ENCODE data around the gene ADGRV1.
"Not testable (repeated sequence)": the region's sequence is repeated elsewhere in the genome, so short reads cannot be mapped to it uniquely, and the experiment has no call there.

The ADGRV1 gene

DNA sequence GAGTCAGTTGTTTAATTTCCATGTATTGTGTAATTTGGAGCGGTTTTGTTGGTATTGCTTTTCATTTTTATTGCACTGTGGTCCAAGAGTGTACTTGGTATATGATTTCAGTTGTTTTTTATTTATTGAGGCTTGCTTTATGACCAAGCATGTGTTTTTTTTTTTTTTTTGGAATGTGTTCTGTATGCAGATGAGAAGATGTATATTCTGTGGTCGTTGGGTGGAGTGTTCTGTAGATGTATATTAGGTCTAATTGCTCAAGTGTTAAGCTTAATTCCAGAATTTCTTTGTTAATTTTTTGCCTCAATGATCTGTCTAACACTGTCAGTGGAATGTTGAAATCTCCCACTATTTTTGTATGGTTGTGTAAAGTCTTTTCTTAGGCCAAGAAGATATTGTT is 23.4 kb downstream of the ADGRV1 start:
- no peak overlapping the region for H3K9ac ChIP-seq (ENCODE audit: low read depth, low read length)
- DNase-seq (no peak), ATAC-seq (ENCODE audit: insufficient read depth, low read depth) (no peak)
- no peaks in the 10 kb centered on the region for H3K36me3 ChIP-seq (ENCODE audit: insufficient read depth, low read length)
- H4K20me1 ChIP-seq (ENCODE audit: insufficient read depth, low read length) = no peaks in the 10 kb centered on the region
- H3K79me2 ChIP-seq (ENCODE audit: insufficient read depth, low read length) = no peaks in the 10 kb centered on the region
- no peaks in the 10 kb centered on the region for H3K9me3 ChIP-seq (ENCODE audit: insufficient read depth, low read length, severe bottlenecking)
- H3K27me3 ChIP-seq (ENCODE audit: insufficient read depth, low read length, poor library complexity) = no peaks in the 10 kb centered on the region
- H3K27ac ChIP-seq (ENCODE audit: low read length) = no peak overlapping the region
- H3K4me2 ChIP-seq (ENCODE audit: insufficient read depth, low read length) = no peak overlapping the region
- no peak for TF ChIP-seq EZH2 (IDR thresholded peaks at IDR 0.05; ENCODE audit: borderline replicate concordance, low read depth, low read length, severe bottlenecking)
- TF ChIP-seq, protein P1, sequence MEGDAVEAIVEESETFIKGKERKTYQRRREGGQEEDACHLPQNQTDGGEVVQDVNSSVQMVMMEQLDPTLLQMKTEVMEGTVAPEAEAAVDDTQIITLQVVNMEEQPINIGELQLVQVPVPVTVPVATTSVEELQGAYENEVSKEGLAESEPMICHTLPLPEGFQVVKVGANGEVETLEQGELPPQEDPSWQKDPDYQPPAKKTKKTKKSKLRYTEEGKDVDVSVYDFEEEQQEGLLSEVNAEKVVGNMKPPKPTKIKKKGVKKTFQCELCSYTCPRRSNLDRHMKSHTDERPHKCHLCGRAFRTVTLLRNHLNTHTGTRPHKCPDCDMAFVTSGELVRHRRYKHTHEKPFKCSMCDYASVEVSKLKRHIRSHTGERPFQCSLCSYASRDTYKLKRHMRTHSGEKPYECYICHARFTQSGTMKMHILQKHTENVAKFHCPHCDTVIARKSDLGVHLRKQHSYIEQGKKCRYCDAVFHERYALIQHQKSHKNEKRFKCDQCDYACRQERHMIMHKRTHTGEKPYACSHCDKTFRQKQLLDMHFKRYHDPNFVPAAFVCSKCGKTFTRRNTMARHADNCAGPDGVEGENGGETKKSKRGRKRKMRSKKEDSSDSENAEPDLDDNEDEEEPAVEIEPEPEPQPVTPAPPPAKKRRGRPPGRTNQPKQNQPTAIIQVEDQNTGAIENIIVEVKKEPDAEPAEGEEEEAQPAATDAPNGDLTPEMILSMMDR (IDR thresholded peaks at IDR 0.05; ENCODE audit: borderline replicate concordance, extremely low read depth, low read length, poor library complexity, severe bottlenecking) = no peak
- no peak overlapping the region for H2AFZ ChIP-seq (ENCODE audit: low read depth, low read length)
- H3K4me3 ChIP-seq (ENCODE audit: low read depth in 1 of 2, low read length in 2 of 2) = no peak overlapping the region
- no peaks in the 10 kb centered on the region for H3K4me1 ChIP-seq (ENCODE audit: insufficient read depth, low read length)

DNA sequence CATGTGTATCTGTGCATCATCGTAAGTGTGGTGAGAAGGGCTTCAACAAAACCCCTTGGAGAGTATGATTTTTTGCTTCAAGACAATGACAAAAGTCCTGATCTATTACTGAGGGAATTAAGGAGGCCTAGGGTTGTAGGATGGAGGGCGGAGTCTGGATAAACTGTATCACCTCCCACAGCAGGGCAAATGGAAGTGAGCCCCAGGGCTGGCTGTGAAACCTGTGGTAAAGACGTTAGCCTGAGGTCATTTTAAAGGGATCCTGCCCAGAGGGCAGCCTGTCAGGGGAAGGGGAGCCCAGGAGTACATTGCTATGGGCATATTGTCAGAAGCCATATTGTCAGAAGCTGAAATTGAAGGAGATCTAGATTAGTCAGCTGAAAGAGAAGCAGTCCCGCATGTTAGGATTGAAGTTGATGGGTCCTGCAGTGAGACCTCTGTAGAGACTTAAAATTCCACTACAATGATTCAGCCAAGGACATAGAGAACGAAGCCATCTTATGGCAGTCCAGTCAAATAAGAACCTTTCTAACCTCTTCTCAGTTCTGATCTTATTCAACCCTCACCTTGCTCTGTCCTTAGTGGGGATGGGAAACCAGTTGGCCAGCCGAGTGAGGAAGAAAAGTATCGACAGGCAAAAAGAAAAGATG is 26.9 kb downstream of the ADGRV1 start:
- H3K4me2 ChIP-seq (ENCODE audit: insufficient read depth, low read length) = no peak overlapping the region
- H4K20me1 ChIP-seq (ENCODE audit: insufficient read depth, low read length) = no peaks in the 10 kb centered on the region
- H3K4me3 ChIP-seq (ENCODE audit: low read depth in 1 of 2, low read length in 2 of 2) = no peak overlapping the region
- DNase-seq = no peak
- H3K9ac ChIP-seq (ENCODE audit: low read depth, low read length) = no peak overlapping the region
- TF ChIP-seq, protein P1 (IDR thresholded peaks at IDR 0.05; ENCODE audit: borderline replicate concordance, extremely low read depth, low read length, poor library complexity, severe bottlenecking) = no peak
- no peak for TF ChIP-seq EZH2 (IDR thresholded peaks at IDR 0.05; ENCODE audit: borderline replicate concordance, low read depth, low read length, severe bottlenecking)
- no peak overlapping the region for H2AFZ ChIP-seq (ENCODE audit: low read depth, low read length)
- no peaks in the 10 kb centered on the region for H3K79me2 ChIP-seq (ENCODE audit: insufficient read depth, low read length)
- no peaks in the 10 kb centered on the region for H3K36me3 ChIP-seq (ENCODE audit: insufficient read depth, low read length)
- H3K27ac ChIP-seq (ENCODE audit: low read length) = no peak overlapping the region
- no peaks in the 10 kb centered on the region for H3K27me3 ChIP-seq (ENCODE audit: insufficient read depth, low read length, poor library complexity)
- H3K4me1 ChIP-seq (ENCODE audit: insufficient read depth, low read length) = no peaks in the 10 kb centered on the region
- no peaks in the 10 kb centered on the region for H3K9me3 ChIP-seq (ENCODE audit: insufficient read depth, low read length, severe bottlenecking)
- no peak for ATAC-seq (ENCODE audit: insufficient read depth, low read depth)

DNA sequence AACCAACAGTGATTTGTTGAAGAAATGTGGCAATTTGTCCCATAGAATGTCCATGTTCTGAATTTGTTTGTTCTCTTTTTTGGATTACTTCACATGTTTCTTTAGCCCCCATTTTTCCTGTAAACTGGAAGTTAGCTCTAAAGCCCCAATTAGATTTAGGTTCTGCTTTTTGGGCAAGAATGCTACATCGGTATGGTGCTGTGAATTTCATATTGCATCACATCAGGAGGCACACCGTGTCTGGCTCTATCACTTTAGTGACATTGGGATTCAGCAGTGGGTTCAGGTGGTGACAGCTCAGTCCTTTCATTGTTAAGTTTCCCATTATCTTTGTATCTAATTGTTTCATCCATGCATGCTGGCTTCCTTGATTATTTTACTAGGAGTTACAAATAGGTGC is 27.9 kb downstream of the ADGRV1 start:
- no peaks in the 10 kb centered on the region for H3K36me3 ChIP-seq (ENCODE audit: insufficient read depth, low read length)
- H3K27ac ChIP-seq (ENCODE audit: low read length) = no peak overlapping the region
- H3K79me2 ChIP-seq (ENCODE audit: insufficient read depth, low read length) = no peaks in the 10 kb centered on the region
- no peak for TF ChIP-seq EZH2 (IDR thresholded peaks at IDR 0.05; ENCODE audit: borderline replicate concordance, low read depth, low read length, severe bottlenecking)
- no peaks in the 10 kb centered on the region for H3K9me3 ChIP-seq (ENCODE audit: insufficient read depth, low read length, severe bottlenecking)
- H3K4me1 ChIP-seq (ENCODE audit: insufficient read depth, low read length) = no peaks in the 10 kb centered on the region
- DNase-seq = no peak
- no peak overlapping the region for H2AFZ ChIP-seq (ENCODE audit: low read depth, low read length)
- ATAC-seq (ENCODE audit: insufficient read depth, low read depth) = no peak
- no peak overlapping the region for H3K4me3 ChIP-seq (ENCODE audit: low read depth in 1 of 2, low read length in 2 of 2)
- H3K9ac ChIP-seq (ENCODE audit: low read depth, low read length) = no peak overlapping the region
- no peaks in the 10 kb centered on the region for H3K27me3 ChIP-seq (ENCODE audit: insufficient read depth, low read length, poor library complexity)
- H4K20me1 ChIP-seq (ENCODE audit: insufficient read depth, low read length) = no peaks in the 10 kb centered on the region
- no peak overlapping the region for H3K4me2 ChIP-seq (ENCODE audit: insufficient read depth, low read length)

DNA sequence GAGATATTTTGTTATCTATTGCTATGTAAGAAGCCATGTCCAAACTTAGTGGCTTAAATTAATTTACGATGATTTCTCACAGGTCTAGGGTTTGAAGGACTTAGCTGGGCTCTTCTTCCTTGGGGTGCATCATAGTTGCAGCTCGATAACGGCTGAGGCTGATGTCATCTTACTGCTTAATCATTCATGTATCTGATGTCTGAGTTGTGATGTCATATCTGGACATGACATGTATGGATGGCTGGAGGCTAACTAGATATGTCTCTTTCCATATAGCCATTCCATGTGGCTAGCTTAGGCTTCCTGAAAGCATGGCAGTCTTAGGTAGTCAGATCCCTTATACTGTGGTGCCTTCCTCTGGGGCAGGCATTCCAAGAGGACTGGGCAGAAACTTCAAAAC is 31.6 kb downstream of the ADGRV1 start:
- DNase-seq = no peak
- Histone ChIP-seq H3K27ac (ENCODE audit: low read length) (no peak overlapping the region), H3K9ac (ENCODE audit: low read depth, low read length) (no peak overlapping the region), H3K4me1 (ENCODE audit: insufficient read depth, low read length) (no peaks in the 10 kb centered on the region), H2AFZ (ENCODE audit: low read depth, low read length) (no peak overlapping the region), H3K9me3 (ENCODE audit: insufficient read depth, low read length, severe bottlenecking) (no peaks in the 10 kb centered on the region), H3K36me3 (ENCODE audit: insufficient read depth, low read length) (no peaks in the 10 kb centered on the region), H3K4me2 (ENCODE audit: insufficient read depth, low read length) (no peak overlapping the region), H3K79me2 (ENCODE audit: insufficient read depth, low read length) (no peaks in the 10 kb centered on the region), H4K20me1 (ENCODE audit: insufficient read depth, low read length) (no peaks in the 10 kb centered on the region), H3K27me3 (ENCODE audit: insufficient read depth, low read length, poor library complexity) (no peaks in the 10 kb centered on the region), H3K4me3 (ENCODE audit: low read depth in 1 of 2, low read length in 2 of 2) (no peak overlapping the region)
- TF ChIP-seq, protein P1 (IDR thresholded peaks at IDR 0.05; ENCODE audit: borderline replicate concordance, extremely low read depth, low read length, poor library complexity, severe bottlenecking) = no peak
- TF ChIP-seq EZH2 (IDR thresholded peaks at IDR 0.05; ENCODE audit: borderline replicate concordance, low read depth, low read length, severe bottlenecking) = no peak
- no peak for ATAC-seq (ENCODE audit: insufficient read depth, low read depth)

DNA sequence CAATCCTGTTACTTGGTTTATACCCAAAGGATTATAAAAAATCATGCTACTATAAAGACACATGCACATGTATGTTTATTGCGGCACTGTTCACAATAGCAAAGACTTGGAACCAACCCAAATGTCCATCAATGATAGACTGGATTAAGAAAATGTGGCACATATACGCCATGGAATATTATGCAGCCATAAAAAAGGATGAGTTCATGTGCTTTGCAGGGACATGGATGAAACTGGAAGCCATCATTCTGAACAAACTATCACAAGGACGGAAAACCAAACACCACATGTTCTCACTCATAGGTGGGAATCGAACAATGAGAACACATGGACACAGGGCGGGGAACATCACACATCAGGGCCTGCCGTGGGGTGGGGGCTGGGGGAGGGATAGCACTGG is 34.5 kb downstream of the ADGRV1 start:
- not testable (repeated sequence) for ATAC-seq (ENCODE audit: insufficient read depth, low read depth); DNase-seq; H3K27ac ChIP-seq (ENCODE audit: low read length)

DNA sequence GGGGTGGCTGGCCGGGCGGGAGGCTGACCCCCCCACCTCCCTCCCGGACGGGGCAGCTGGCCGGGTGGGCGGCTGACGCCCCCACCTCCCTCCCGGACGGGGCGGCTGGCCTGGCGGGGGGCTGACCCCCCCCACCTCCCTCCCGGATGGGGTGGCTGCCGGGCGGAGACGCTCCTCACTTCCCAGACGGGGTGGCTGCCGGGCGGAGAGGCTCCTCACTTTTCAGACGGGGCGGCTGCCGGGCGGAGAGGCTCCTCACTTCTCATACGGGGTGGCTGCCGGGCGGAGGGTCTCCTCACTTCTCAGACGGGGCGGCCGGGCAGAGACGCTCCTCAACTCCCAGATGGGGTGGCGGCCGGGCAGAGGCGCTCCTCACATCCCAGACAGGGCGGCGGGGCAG is 37.2 kb downstream of the ADGRV1 start:
- not testable (repeated sequence) for H3K9me3 ChIP-seq (ENCODE audit: insufficient read depth, low read length, severe bottlenecking); H3K4me3 ChIP-seq (ENCODE audit: low read depth in 1 of 2, low read length in 2 of 2); H3K4me1 ChIP-seq (ENCODE audit: insufficient read depth, low read length); ATAC-seq (ENCODE audit: insufficient read depth, low read depth); H2AFZ ChIP-seq (ENCODE audit: low read depth, low read length); H4K20me1 ChIP-seq (ENCODE audit: insufficient read depth, low read length); H3K79me2 ChIP-seq (ENCODE audit: insufficient read depth, low read length); H3K9ac ChIP-seq (ENCODE audit: low read depth, low read length); H3K4me2 ChIP-seq (ENCODE audit: insufficient read depth, low read length); H3K27ac ChIP-seq (ENCODE audit: low read length); DNase-seq; H3K27me3 ChIP-seq (ENCODE audit: insufficient read depth, low read length, poor library complexity); H3K36me3 ChIP-seq (ENCODE audit: insufficient read depth, low read length)

More for the DNA sequence above, 34.5 kb downstream of the ADGRV1 start:
- not testable (repeated sequence) for H3K27me3 ChIP-seq (ENCODE audit: insufficient read depth, low read length, poor library complexity); H3K4me1 ChIP-seq (ENCODE audit: insufficient read depth, low read length); H3K9me3 ChIP-seq (ENCODE audit: insufficient read depth, low read length, severe bottlenecking); H2AFZ ChIP-seq (ENCODE audit: low read depth, low read length); H4K20me1 ChIP-seq (ENCODE audit: insufficient read depth, low read length); H3K9ac ChIP-seq (ENCODE audit: low read depth, low read length); H3K4me2 ChIP-seq (ENCODE audit: insufficient read depth, low read length); H3K4me3 ChIP-seq (ENCODE audit: low read depth in 1 of 2, low read length in 2 of 2); H3K79me2 ChIP-seq (ENCODE audit: insufficient read depth, low read length); H3K36me3 ChIP-seq (ENCODE audit: insufficient read depth, low read length)

All from DND-41 (cell line).